ENCODE data around the gene SLC16A5. TPM values are rescaled to one million over a fixed set of nuclear protein-coding genes. Genes with fewer than 3 reads are reported as not detected.

The SLC16A5 gene
- total and polyA plus RNA-seq, 3 experiments from 2014 or later = 0.82 to 1.9 (median 1.3) TPM

DNA sequence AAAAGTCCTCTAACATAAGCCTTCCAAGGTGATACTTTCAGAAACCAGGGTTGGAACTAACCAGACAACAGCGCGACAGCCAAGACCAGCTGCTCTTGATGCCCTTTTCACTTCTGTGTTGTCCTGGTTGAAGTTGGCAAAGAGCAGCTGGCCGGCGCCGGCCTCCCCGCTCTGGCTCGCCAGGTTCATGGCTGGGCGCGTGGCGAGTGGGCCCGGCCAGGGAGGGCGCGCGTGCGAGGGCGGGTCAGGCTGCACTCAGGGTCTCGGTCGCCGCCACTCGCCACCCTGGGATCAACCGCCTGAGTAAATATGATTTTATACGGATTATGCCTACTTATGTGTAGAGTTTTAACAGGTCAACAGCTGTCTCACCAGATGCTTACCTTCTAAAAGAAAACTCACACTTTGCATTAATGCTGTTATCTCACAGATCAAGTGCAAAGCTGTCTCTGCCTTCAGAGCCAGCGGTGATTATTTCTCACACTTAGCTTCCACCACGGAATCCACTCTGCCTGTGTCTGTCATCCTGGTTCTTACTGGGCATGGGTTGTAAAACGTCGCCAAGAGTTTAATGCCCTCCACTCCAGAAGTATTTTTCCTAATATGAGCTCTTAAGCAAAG lies 27.2 kb upstream of the SLC16A5 start:
- no peaks in the 10 kb centered on the region for H3K9me3 Mint-ChIP-seq
- no peak overlapping the region for H3K27ac Mint-ChIP-seq
- Histone ChIP-seq H3K36me3 (ENCODE audit: insufficient read depth, low read length) (peaks cover 40% of the 10 kb centered on the region), H3K4me3 (ENCODE audit: low read length) (no peak overlapping the region), H3K27ac (ENCODE audit: low read depth, low read length) (no peak overlapping the region), H3K9me3 (ENCODE audit: low read length) (no peaks in the 10 kb centered on the region), H3K27me3 (ENCODE audit: insufficient read depth, low read length, poor library complexity, severe bottlenecking) (no peaks in the 10 kb centered on the region), H3K4me1 (ENCODE audit: insufficient read depth, low read length) (peaks cover 4% of the 10 kb centered on the region)
- POLR2A ChIA-PET = no interaction called here
- peaks cover 0 to 73% (median 28%) of the 10 kb centered on the region in 3 donors for H3K36me3 Mint-ChIP-seq
- CTCF ChIA-PET = interaction anchor here (0.8 to 2.1 kb wide), 7 partner anchors 9 to 112 kb away, joined by 3 to 8 read pairs (median 3); partner anchors contain the start of genes ATP5PD, CDR2L and KCTD2
- H3K4me1 Mint-ChIP-seq = peaks cover 0 to 8% (median 5%) of the 10 kb centered on the region in 3 donors
- H3K27me3 Mint-ChIP-seq = no peaks in the 10 kb centered on the region
- no peak for DNase-seq
- H3K4me3 Mint-ChIP-seq = no peak overlapping the region

DNA sequence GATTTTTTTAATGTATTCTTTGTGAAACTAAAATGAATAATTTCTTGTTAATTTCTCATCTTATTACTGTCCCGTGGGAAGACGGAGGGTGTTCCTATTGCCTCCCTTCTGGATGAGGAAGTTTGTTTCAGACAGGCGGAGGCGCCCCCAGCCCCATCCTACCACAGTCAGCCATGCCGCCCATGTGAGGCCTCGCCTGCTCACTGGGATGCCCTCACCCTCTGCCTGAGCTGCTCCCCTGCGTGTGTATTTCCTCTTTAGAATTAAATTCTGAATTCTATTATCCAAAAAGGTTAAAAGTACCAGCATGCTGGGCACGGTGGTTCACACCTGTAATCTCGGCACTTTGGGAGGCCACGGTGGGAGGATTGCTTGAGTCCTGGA lies 26.7 kb upstream of the SLC16A5 start:
- Histone ChIP-seq H3K4me3 (ENCODE audit: low read length) (no peak overlapping the region), H3K36me3 (ENCODE audit: insufficient read depth, low read length) (peaks cover 40% of the 10 kb centered on the region), H3K27ac (ENCODE audit: low read depth, low read length) (no peak overlapping the region), H3K9me3 (ENCODE audit: low read length) (no peaks in the 10 kb centered on the region), H3K27me3 (ENCODE audit: insufficient read depth, low read length, poor library complexity, severe bottlenecking) (no peaks in the 10 kb centered on the region), H3K4me1 (ENCODE audit: insufficient read depth, low read length) (peaks cover 4% of the 10 kb centered on the region)
- Mint-ChIP-seq H3K27ac (no peak overlapping the region), H3K36me3 (peaks cover 0 to 69% (median 28%) of the 10 kb centered on the region in 3 donors), H3K9me3 (no peaks in the 10 kb centered on the region), H3K4me1 (peaks cover 0 to 5% (median 3%) of the 10 kb centered on the region in 3 donors), H3K4me3 (no peak overlapping the region), H3K27me3 (no peaks in the 10 kb centered on the region)
- ChIA-PET CTCF (interaction anchor here (1.0 to 2.1 kb wide), 6 partner anchors 8 to 111 kb away, joined by 3 to 8 read pairs (median 4); partner anchors contain the start of gene CDR2L), POLR2A (no interaction called here)
- no peak for DNase-seq

DNA sequence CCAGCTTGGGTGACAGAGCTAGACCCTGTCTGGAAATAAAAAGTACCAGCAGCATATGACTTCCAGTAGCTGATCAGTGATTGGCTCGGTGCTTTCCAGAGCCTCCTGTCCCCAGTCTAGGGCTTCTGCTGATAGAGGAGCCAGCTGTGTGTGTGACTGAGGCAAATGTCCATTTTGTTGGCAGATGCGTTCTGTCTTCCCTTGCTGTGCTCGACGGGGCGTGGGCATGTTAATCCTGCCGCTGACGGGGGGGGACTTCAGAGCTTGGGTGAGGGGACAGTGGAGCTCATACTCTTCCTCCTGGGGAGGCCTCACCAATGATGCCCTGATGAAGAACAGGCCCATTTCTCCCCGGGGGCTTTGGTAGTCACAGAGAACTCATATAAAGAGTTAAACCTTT lies 26.1 kb upstream of the SLC16A5 start:
- DNase-seq = no peak
- no peak overlapping the region for H3K4me3 Mint-ChIP-seq
- Histone ChIP-seq H3K4me1 (ENCODE audit: insufficient read depth, low read length) (peaks cover 4% of the 10 kb centered on the region), H3K9me3 (ENCODE audit: low read length) (no peaks in the 10 kb centered on the region), H3K27me3 (ENCODE audit: insufficient read depth, low read length, poor library complexity, severe bottlenecking) (no peaks in the 10 kb centered on the region), H3K27ac (ENCODE audit: low read depth, low read length) (no peak overlapping the region), H3K36me3 (ENCODE audit: insufficient read depth, low read length) (peaks cover 40% of the 10 kb centered on the region), H3K4me3 (ENCODE audit: low read length) (no peak overlapping the region)
- H3K36me3 Mint-ChIP-seq = peaks cover 0 to 63% (median 24%) of the 10 kb centered on the region in 3 donors
- ChIA-PET CTCF (interaction anchor here (1.0 to 1.7 kb wide), 4 partner anchors 10 to 52 kb away, joined by 3 to 5 read pairs (median 3); no protein-coding TSS in a partner anchor), POLR2A (no interaction called here)
- H3K27me3 Mint-ChIP-seq = no peaks in the 10 kb centered on the region
- peaks cover 4 to 5% (median 4%) of the 10 kb centered on the region in 3 donors for H3K4me1 Mint-ChIP-seq
- no peak overlapping the region for H3K27ac Mint-ChIP-seq
- H3K9me3 Mint-ChIP-seq = no peaks in the 10 kb centered on the region

DNA sequence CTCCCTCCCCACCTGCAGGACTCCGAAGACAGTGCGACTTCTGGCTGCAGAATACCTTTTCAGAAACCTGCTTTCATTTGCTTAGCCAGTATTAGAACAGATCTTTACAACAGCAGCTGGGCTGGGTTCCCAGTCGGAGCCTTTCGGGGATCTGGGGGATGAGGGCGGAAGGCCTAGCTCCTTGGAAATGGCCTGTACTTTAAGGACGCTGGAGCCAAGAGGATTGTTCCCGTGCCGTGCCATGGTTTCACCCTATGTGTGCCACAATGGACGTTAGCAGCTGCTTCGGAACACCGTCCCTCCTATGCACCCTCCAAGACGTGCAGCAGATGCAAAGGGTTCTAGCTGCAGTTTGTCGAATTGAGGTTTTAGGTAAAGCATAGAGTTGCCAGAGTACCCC lies 24.6 kb upstream of the SLC16A5 start:
- no peaks in the 10 kb centered on the region for H3K27me3 ChIP-seq (ENCODE audit: insufficient read depth, low read length, poor library complexity, severe bottlenecking)
- no peaks in the 10 kb centered on the region for H3K9me3 ChIP-seq (ENCODE audit: low read length)
- Mint-ChIP-seq H3K27ac (no peak overlapping the region), H3K4me1 (peaks cover 10 to 13% (median 12%) of the 10 kb centered on the region in 3 donors), H3K4me3 (no peak overlapping the region), H3K36me3 (peaks cover 0 to 57% (median 22%) of the 10 kb centered on the region in 3 donors), H3K9me3 (no peaks in the 10 kb centered on the region), H3K27me3 (no peaks in the 10 kb centered on the region)
- ChIA-PET CTCF (interaction anchor here (0.7 to 1.7 kb wide), 3 partner anchors 11 to 105 kb away, joined by 3 read pairs; partner anchors contain the start of genes ATP5PD and KCTD2), POLR2A (no interaction called here)
- no peak for DNase-seq
- no peak overlapping the region for H3K4me3 ChIP-seq (ENCODE audit: low read length)
- H3K36me3 ChIP-seq (ENCODE audit: insufficient read depth, low read length) = peaks cover 40% of the 10 kb centered on the region
- no peak overlapping the region for H3K27ac ChIP-seq (ENCODE audit: low read depth, low read length)
- H3K4me1 ChIP-seq (ENCODE audit: insufficient read depth, low read length) = peaks cover 13% of the 10 kb centered on the region

DNA sequence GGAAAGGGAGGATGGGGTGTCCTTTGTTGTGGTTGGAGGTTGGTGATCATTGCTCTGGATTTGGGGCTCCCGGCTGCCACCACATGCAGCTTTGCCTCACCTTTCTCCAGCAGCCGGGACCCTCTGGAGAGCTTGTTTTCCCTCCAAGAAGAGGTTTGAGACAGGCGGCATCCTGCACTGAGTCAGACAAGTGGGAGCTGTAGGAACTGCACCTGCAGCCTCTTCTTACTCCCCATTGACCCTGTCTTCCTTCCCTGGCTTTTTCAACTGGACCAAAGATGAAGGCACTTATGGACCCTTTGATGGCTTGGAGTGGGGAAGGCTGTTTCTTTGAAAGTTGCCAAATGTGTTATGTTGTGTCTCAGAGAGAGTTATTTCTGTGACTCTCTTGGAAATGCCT lies 24.1 kb upstream of the SLC16A5 start:
- Histone ChIP-seq H3K9me3 (ENCODE audit: low read length) (no peaks in the 10 kb centered on the region), H3K4me1 (ENCODE audit: insufficient read depth, low read length) (peaks cover 13% of the 10 kb centered on the region), H3K27ac (ENCODE audit: low read depth, low read length) (no peak overlapping the region), H3K27me3 (ENCODE audit: insufficient read depth, low read length, poor library complexity, severe bottlenecking) (no peaks in the 10 kb centered on the region), H3K36me3 (ENCODE audit: insufficient read depth, low read length) (peaks cover 40% of the 10 kb centered on the region), H3K4me3 (ENCODE audit: low read length) (no peak overlapping the region)
- no peak overlapping the region for H3K4me3 Mint-ChIP-seq
- CTCF ChIA-PET = interaction anchor here (1.6 kb wide), 1 partner anchor 105 kb away, joined by 3 read pairs; no protein-coding TSS in a partner anchor
- H3K9me3 Mint-ChIP-seq = no peaks in the 10 kb centered on the region
- H3K36me3 Mint-ChIP-seq = peaks cover 0 to 57% (median 22%) of the 10 kb centered on the region in 3 donors
- H3K4me1 Mint-ChIP-seq = peaks cover 10 to 13% (median 12%) of the 10 kb centered on the region in 3 donors
- POLR2A ChIA-PET = no interaction called here
- no peak for DNase-seq
- peak overlapping the region in 1 of 8 donors; percentile 24 for H3K27ac Mint-ChIP-seq
- no peaks in the 10 kb centered on the region for H3K27me3 Mint-ChIP-seq

DNA sequence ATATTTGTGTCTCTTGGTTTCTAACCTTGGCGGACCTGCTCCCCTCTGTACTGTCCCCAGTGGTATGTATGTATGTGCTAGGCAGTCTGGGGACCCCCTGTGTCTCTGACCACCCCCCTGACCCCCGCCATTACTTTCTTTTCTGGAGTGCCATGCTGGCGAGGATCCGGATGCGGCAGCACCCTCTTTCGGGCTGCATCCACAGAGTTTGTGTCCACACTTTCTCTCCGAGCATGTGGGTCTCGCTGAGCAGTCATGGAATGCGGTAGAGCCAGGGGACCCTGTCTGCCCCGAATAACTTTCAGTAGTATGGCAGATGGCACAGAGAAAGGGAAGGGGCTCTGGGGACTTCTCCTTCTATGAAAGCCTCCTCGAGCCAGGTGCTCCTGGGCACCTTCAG lies 23.7 kb upstream of the SLC16A5 start:
- Histone ChIP-seq H3K9me3 (ENCODE audit: low read length) (no peaks in the 10 kb centered on the region), H3K27me3 (ENCODE audit: insufficient read depth, low read length, poor library complexity, severe bottlenecking) (no peaks in the 10 kb centered on the region), H3K4me1 (ENCODE audit: insufficient read depth, low read length) (peaks cover 13% of the 10 kb centered on the region), H3K36me3 (ENCODE audit: insufficient read depth, low read length) (peaks cover 40% of the 10 kb centered on the region), H3K27ac (ENCODE audit: low read depth, low read length) (no peak overlapping the region), H3K4me3 (ENCODE audit: low read length) (no peak overlapping the region)
- Mint-ChIP-seq H3K9me3 (no peaks in the 10 kb centered on the region), H3K36me3 (peaks cover 0 to 57% (median 22%) of the 10 kb centered on the region in 3 donors), H3K4me3 (no peak overlapping the region), H3K4me1 (peaks cover 12 to 16% (median 12%) of the 10 kb centered on the region in 3 donors), H3K27me3 (no peaks in the 10 kb centered on the region), H3K27ac (no peak overlapping the region)
- ChIA-PET CTCF (interaction anchor here (1.6 kb wide), 1 partner anchor 106 kb away, joined by 3 read pairs; no protein-coding TSS in a partner anchor), POLR2A (no interaction called here)
- no peak for DNase-seq

DNA sequence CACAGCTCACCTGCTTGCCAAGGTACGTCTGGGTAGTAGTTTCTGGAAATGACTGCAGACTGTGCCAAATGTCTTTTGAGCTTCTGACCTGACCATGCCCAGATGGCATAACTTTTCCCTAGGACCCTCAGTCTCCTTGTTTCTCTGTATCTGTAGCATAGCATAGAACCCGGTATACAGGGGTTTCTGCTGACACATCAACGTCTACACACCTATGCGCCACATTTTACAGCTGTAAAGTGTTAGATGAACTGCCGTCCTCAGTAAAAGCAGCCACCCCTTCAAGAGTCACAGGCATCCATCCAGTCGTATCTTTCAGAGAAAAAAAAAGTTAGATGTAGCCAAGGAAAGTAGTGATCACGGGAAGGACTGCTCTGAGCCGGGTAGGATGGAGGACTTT lies 23.3 kb upstream of the SLC16A5 start:
- no peak for DNase-seq
- Mint-ChIP-seq H3K4me3 (no peak overlapping the region), H3K27ac (peak overlapping the region in 1 of 8 donors; percentile 65), H3K36me3 (peaks cover 0 to 54% (median 20%) of the 10 kb centered on the region in 3 donors), H3K4me1 (peaks cover 12 to 16% (median 12%) of the 10 kb centered on the region in 3 donors), H3K27me3 (no peaks in the 10 kb centered on the region), H3K9me3 (no peaks in the 10 kb centered on the region)
- no peak overlapping the region for H3K4me3 ChIP-seq (ENCODE audit: low read length)
- POLR2A ChIA-PET = no interaction called here
- no peak overlapping the region for H3K27ac ChIP-seq (ENCODE audit: low read depth, low read length)
- CTCF ChIA-PET = interaction anchor here (1.6 kb wide), 1 partner anchor 106 kb away, joined by 3 read pairs; no protein-coding TSS in a partner anchor
- H3K36me3 ChIP-seq (ENCODE audit: insufficient read depth, low read length) = peaks cover 37% of the 10 kb centered on the region
- H3K4me1 ChIP-seq (ENCODE audit: insufficient read depth, low read length) = peaks cover 13% of the 10 kb centered on the region
- H3K9me3 ChIP-seq (ENCODE audit: low read length) = no peaks in the 10 kb centered on the region
- H3K27me3 ChIP-seq (ENCODE audit: insufficient read depth, low read length, poor library complexity, severe bottlenecking) = no peaks in the 10 kb centered on the region

DNA sequence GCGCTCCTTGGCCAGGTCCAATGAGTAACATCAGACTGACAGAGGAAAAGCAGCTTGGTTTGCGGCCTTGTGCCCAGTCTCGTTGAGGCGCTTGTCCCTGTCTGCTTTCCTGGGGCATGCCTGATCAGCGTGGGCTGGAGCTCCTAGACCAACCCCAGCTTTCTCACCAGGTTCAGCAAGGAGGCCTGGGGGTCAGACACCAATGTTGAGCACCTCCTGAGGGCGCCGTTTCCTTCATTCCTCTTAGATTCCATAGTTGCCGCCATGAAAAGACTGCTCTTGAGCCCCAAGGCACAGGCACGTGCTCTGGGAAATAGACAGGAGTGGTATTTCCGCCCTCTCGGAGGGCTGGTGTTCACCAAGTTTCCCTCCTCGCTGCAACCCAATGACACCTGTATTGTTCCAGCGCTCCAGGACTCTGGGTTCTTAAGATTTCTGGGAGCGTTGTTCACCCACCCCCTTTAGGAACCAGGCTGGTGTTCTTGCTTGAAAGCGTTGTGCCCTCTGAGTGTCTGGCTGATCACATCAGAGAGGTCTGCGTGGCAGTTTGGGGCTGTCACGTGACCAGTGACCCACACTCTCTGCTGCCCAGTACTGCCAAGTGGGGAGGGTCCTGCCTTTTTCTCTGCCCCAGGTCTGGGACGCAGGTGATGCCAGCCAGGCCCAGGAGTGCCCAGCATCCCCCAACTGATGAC lies 22.7 kb upstream of the SLC16A5 start:
- H3K36me3 ChIP-seq (ENCODE audit: insufficient read depth, low read length) = peaks cover 31% of the 10 kb centered on the region
- no peak overlapping the region for H3K27ac ChIP-seq (ENCODE audit: low read depth, low read length)
- H3K4me1 ChIP-seq (ENCODE audit: insufficient read depth, low read length) = peaks cover 9% of the 10 kb centered on the region
- no peak for DNase-seq
- Mint-ChIP-seq H3K9me3 (no peaks in the 10 kb centered on the region), H3K36me3 (peaks cover 0 to 48% (median 14%) of the 10 kb centered on the region in 3 donors), H3K27me3 (no peaks in the 10 kb centered on the region), H3K27ac (no peak overlapping the region), H3K4me1 (peaks cover 12 to 16% (median 12%) of the 10 kb centered on the region in 3 donors), H3K4me3 (no peak overlapping the region)
- H3K9me3 ChIP-seq (ENCODE audit: low read length) = no peaks in the 10 kb centered on the region
- H3K27me3 ChIP-seq (ENCODE audit: insufficient read depth, low read length, poor library complexity, severe bottlenecking) = no peaks in the 10 kb centered on the region
- no peak overlapping the region for H3K4me3 ChIP-seq (ENCODE audit: low read length)
- ChIA-PET POLR2A (no interaction called here), CTCF (no interaction called here)
